K562 (cell line): ENCODE measurements around the gene REG3G. TPM values are rescaled to one million over a fixed set of nuclear protein-coding genes. Genes with fewer than 3 reads are reported as not detected.
A peak's percentile ranks its signal among the peaks of the same experiment; 100 is the strongest.

Source experiments
- ATAC-seq: fragments of 200-7000 bp; cut with Tn5 transposase; 3 replicates; pipeline ENCODE4 v1.9.1; 2020; ENCODE audit warnings: moderate library complexity
- BruUV-seq: library from RNA; stranded (reverse); fragments of 400-500 nt; replicated peaks from 2 replicates; lab custom pipeline; 2021; lab: Mats Ljungman, UMichigan
- CTCF ChIA-PET: fragments of 300-600 bp; formaldehyde crosslinking; extraction: SDS; loops from one replicate; lab custom pipeline; 2021; ENCODE audit warnings: low intra/inter-chr PET ratio; lab: Yijun Ruan, JAX
- POLR2A ChIA-PET: fragments of 300-600, 350-650 bp; sonication (Branson Sonifier 250); formaldehyde crosslinking; extraction: SDS; loops from one replicate; lab custom pipeline; 2021; ENCODE audit warnings: antibody characterized with exemption, inconsistent platforms; lab: Yijun Ruan, JAX
- DNase-seq, 4 experiments: peaks; one replicate each; pipeline versions ENCODE4 v3.0.0 to v3.0.0-alpha.2; 2011 to 2018; ENCODE audit warnings: low spot score in 3 of 4, mixed read lengths in 3 of 4; ENCODE audit errors: extremely low read depth in 1 of 4
- FAIRE-seq: peaks from 2 replicates; lab custom pipeline; 2011; peaks lifted over from hg19 to GRCh38; lab: Jason Lieb, UNC
- H2AFZ ChIP-seq: 2 replicates; pipeline ENCODE4 v1.6.0; 2011; ENCODE audit warnings: low read depth, low read length, control low read depth, inconsistent platforms
- H3K27ac ChIP-seq: fragments of 200-600 bp; 3 replicates; pipeline ENCODE4 v1.8.0; 2011; ENCODE audit warnings: low read depth, mild to moderate bottlenecking, control low read depth, inconsistent platforms, low read length, moderate library complexity, mixed read lengths; ENCODE audit errors: extremely low read depth
- H3K27me3 ChIP-seq, 2 experiments: fragments of 300-600 bp in 1 of 2; 2 replicates in 1 of 2; 3 replicates in 1 of 2; pipeline versions ENCODE4 v1.6.0 to v1.8.0; 2011; ENCODE audit warnings: inconsistent platforms in 2 of 2, low read length in 2 of 2, mild to moderate bottlenecking in 1 of 2, mixed read lengths in 1 of 2, moderate library complexity in 1 of 2; ENCODE audit not compliant: control insufficient read depth in 2 of 2, insufficient read depth in 2 of 2
- H3K36me3 ChIP-seq: fragments of 300-600 bp; 3 replicates; pipeline ENCODE4 v1.8.0; 2011; ENCODE audit warnings: mild to moderate bottlenecking, low read length, inconsistent platforms; ENCODE audit not compliant: control insufficient read depth, insufficient read depth
- H3K4me1 ChIP-seq, 2 experiments: fragments of 200-600 bp in 1 of 2; replicated peaks in 1 of 2; 2 replicates in 1 of 2; 3 replicates in 1 of 2; pipeline versions ENCODE4 v1.5.1 to v1.8.0; 2011; ENCODE audit warnings: inconsistent platforms in 2 of 2, low read length in 2 of 2, mild to moderate bottlenecking in 1 of 2, mixed read lengths in 1 of 2, moderate library complexity in 1 of 2; ENCODE audit not compliant: control insufficient read depth in 2 of 2, insufficient read depth in 2 of 2
- H3K4me2 ChIP-seq: 2 replicates; pipeline ENCODE4 v1.6.1; 2011; ENCODE audit warnings: low read length, control low read depth, inconsistent platforms, mixed read lengths; ENCODE audit not compliant: insufficient read depth
- H3K4me3 ChIP-seq: fragments of 200-600 bp; sonication (generic), shearing (Covaris generic); 2 replicates; pipeline ENCODE4 v1.5.1; 2016; ENCODE audit warnings: control low read depth, inconsistent platforms
- H3K79me2 ChIP-seq: fragments of 200-600 bp; 3 replicates; pipeline ENCODE4 v1.8.0; 2011; ENCODE audit warnings: low read length, inconsistent platforms; ENCODE audit not compliant: control insufficient read depth, insufficient read depth
- H3K9ac ChIP-seq, 2 experiments: 2 replicates each; pipeline versions ENCODE4 v1.6.0 to v1.6.1; 2011; ENCODE audit warnings: low read depth in 2 of 2, low read length in 2 of 2, control low read depth in 1 of 2, inconsistent platforms in 1 of 2, mild to moderate bottlenecking in 1 of 2, mixed read lengths in 1 of 2; ENCODE audit not compliant: insufficient read depth in 1 of 2
- H3K9me1 ChIP-seq: one replicate; pipeline ENCODE4 v1.6.0; 2011; ENCODE audit warnings: inconsistent platforms, mild to moderate bottlenecking, low read length, moderate library complexity; ENCODE audit not compliant: control insufficient read depth, insufficient read depth
- H3K9me3 ChIP-seq: replicated peaks from 2 replicates; pipeline ENCODE4 v1.5.1; 2011; ENCODE audit warnings: low read depth, low read length, inconsistent platforms; ENCODE audit not compliant: control insufficient read depth, insufficient read depth
- H4K20me1 ChIP-seq: replicated peaks from 2 replicates; pipeline ENCODE4 v1.6.1; 2011; ENCODE audit warnings: low read length, inconsistent platforms, mixed read lengths; ENCODE audit not compliant: control insufficient read depth, insufficient read depth
- BDP1 ChIP-seq: IDR thresholded peaks from 3 replicates; pipeline ENCODE4 v1.6.1; 2011; ENCODE audit not compliant: insufficient read length, insufficient read depth
- BMI1 ChIP-seq: fragments of 150-350 bp; IDR thresholded peaks from 2 replicates; pipeline ENCODE4 v1.6.1; 2014; ENCODE audit warnings: low read length
- ELF4 ChIP-seq: fragments of 450-650 bp; formaldehyde crosslinking; IDR thresholded peaks from 2 replicates; pipeline ENCODE4 v1.4.0; 2022; ENCODE audit warnings: missing genetic modification characterization
- FOXA1 ChIP-seq: fragments of 450-650 bp; IDR thresholded peaks from 2 replicates; pipeline ENCODE4 v1.6.1; 2016; ENCODE audit warnings: mild to moderate bottlenecking, borderline replicate concordance
- HDGF ChIP-seq: fragments of 450-650 bp; IDR thresholded peaks from 2 replicates; pipeline ENCODE4 v1.6.1; 2016
- SREBF2 ChIP-seq: sonication (generic); formaldehyde crosslinking; IDR thresholded peaks from 2 replicates; pipeline ENCODE4 v1.4.0; 2020; ENCODE audit warnings: mild to moderate bottlenecking, missing genetic modification reagents
- THAP12 ChIP-seq: fragments of 250-450 bp; sonication (Bioruptor Pico); IDR thresholded peaks from 2 replicates; pipeline ENCODE4 v1.9.0; 2021; ENCODE audit warnings: mild to moderate bottlenecking, inconsistent platforms
- THRB ChIP-seq: fragments of 450-650 bp; formaldehyde crosslinking; conservative IDR thresholded peaks from 2 replicates; pipeline ENCODE4 v1.4.0; 2022; ENCODE audit warnings: mild to moderate bottlenecking, missing genetic modification characterization
- ZNF316 ChIP-seq: fragments of 450-650 bp; IDR thresholded peaks from 2 replicates; pipeline ENCODE4 v1.6.1; 2016
- WGBS: fragments of 100-300 bp; shearing (Covaris generic); methylation state at CpG from one replicate; pipeline ENCODE4 v1.1.6; 2016; ENCODE audit warnings: low coverage, mixed read lengths; ENCODE audit not compliant: insufficient coverage; ENCODE audit errors: missing lambda C conversion rate; 5-methylcytosine and 5-hydroxymethylcytosine counted together
- in situ Hi-C: fragments of 300-500 bp; cut with MboI; formaldehyde crosslinking; loops from 4 replicates; pipeline ENCODE4 v1.15.0; 2018; ENCODE audit warnings: inconsistent platforms, mixed read lengths
- intact Hi-C: fragments of 100-400 bp; cut with micrococcal nuclease; formaldehyde crosslinking; loops from 2 replicates; pipeline ENCODE4 v1.14.2; 2022
- polyA plus RNA-seq, 8 experiments: library from polyadenylated mRNA; depleted of rRNA in 4 of 8; stranded (reverse) in 5 of 8; unstranded in 3 of 8; fragments of >200 nt; fragmentation: Nextera tagmentation in 2 of 8; fragmentation: Illumina TruSeq in 1 of 8; extraction: Ambion mirVana in 2 of 8; extraction: Trizol in 1 of 8; gene quantifications; 2 replicates each; pipeline versions ENCODE4 v1.2.1 to v1.2.3, GENCODE V29; 2011 to 2014; ENCODE audit warnings: inconsistent platforms in 1 of 8, missing spikeins in 1 of 8
- total RNA-seq, 7 experiments: library from RNA; depleted of rRNA in 6 of 7; stranded (reverse); fragments of >200 nt in 6 of 7; fragmentation: Illumina TruSeq in 2 of 7; extraction: Trizol in 2 of 7; gene quantifications; 2 replicates each; pipeline versions ENCODE4 v1.2.1 to v1.2.3, GENCODE V29; 2011 to 2021; ENCODE audit warnings: low replicate concordance in 1 of 7

Gene REG3G
- total and polyA plus RNA-seq, 9 of the 15 experiments (the other 6 are each of a cell fraction or from before 2014, with no cell fraction given), result not detected

DNA sequence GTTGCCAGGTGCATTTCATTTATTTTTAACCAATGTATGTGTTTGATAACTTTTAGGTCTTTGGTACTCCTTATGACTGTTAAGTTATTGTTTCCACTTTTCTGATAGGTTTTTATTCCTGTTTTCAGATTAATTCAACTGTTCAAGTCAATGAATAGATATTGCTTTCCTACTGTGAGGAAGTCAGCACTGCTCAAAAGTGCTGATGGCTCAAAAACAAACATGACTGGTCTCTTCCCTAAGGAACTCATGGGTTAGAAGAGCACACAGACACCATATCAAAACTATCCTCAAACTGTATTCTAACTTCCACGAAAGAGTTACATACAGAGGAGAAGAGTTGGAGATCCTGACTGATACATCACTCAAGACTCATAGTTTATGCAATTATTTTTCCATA is 39.9 kb upstream of the REG3G start:
- TF ChIP-seq ELF4 (CRISPR knock-in tag) (no peak), ZNF316 (0 out of 2 replicates have a peak, but pooled peaks have one; percentile 8)
- TF ChIP-seq, all 486 proteins: peak for 1
- DNase-seq (no peak), FAIRE-seq (no peak), ATAC-seq (no peak)
- ChIA-PET CTCF (no interaction called here), POLR2A (no interaction called here)
- in situ Hi-C loops (no loop called here), intact Hi-C loops (no loop called here)
- Histone ChIP-seq H3K4me2 (no peak overlapping the region), H3K27ac (no peak overlapping the region), H2AFZ (no peak overlapping the region), H4K20me1 (no peaks in the 10 kb centered on the region), H3K36me3 (no peaks in the 10 kb centered on the region), H3K79me2 (no peaks in the 10 kb centered on the region), H3K4me1 (no peaks in the 10 kb centered on the region), H3K27me3 (no peaks in the 10 kb centered on the region), H3K4me3 (no peak overlapping the region), H3K9me3 (no peaks in the 10 kb centered on the region), H3K9me1 (no peaks in the 10 kb centered on the region), H3K9ac (no peak overlapping the region)
- WGBS, result 0% methylated on average over 1 of the region's 1 CpG
- no TSS peak for BruUV-seq

DNA sequence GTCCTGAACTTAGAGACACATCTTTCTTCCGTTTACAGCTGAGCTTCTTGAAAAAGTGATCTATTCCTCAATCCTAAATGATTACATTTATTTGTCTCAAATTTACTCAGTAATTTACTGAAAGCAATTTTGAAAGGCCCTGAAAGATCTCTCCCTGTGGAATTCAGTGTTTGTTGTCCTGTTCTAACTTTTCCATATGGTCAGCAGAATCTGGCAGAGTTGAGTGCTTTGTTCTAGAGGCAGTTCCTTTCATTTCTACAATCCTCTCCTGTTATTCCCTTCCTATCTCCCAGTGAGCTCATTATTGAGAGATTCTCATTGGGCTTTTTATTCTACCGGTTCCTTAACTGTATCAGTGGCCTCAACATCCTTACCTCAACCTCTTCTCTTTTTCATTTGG is 36.5 kb upstream of the REG3G start:
- Histone ChIP-seq H3K27ac (no peak overlapping the region), H3K4me3 (no peak overlapping the region), H3K36me3 (no peaks in the 10 kb centered on the region), H3K27me3 (peaks cover 0 to 20% of the 10 kb centered on the region in 2 experiments; a peak in 2 of 5 replicates), H4K20me1 (no peaks in the 10 kb centered on the region), H3K9ac (no peak overlapping the region), H3K9me1 (no peaks in the 10 kb centered on the region), H2AFZ (no peak overlapping the region), H3K4me1 (no peaks in the 10 kb centered on the region), H3K4me2 (no peak overlapping the region), H3K9me3 (no peaks in the 10 kb centered on the region), H3K79me2 (no peaks in the 10 kb centered on the region)
- BruUV-seq, result no TSS peak
- FAIRE-seq (no peak), DNase-seq (no peak), ATAC-seq (no peak)
- ChIA-PET POLR2A (interaction anchor here (0.6 kb wide), 1 partner anchor 715 kb away, joined by 3 read pairs; no protein-coding TSS in a partner anchor), CTCF (no interaction called here)
- 0% methylated on average over 2 of the region's 2 CpGs for WGBS
- in situ Hi-C loops (no loop called here), intact Hi-C loops (no loop called here)
- TF ChIP-seq BDP1 (no peak), THRB (CRISPR knock-in tag) (no peak), BMI1 (no peak), FOXA1 (no peak), THAP12 (no peak), SREBF2 (CRISPR knock-in tag) (no peak), HDGF (no peak)
